DOHH2 (cell line): ENCODE data around the gene APLNR.

Experiments used
- EZH2phosphoT487 ChIP-seq: fragments of 200-600 bp; sonication (generic); IDR thresholded peaks from 2 replicates; pipeline ENCODE4 v1.6.1; 2017; ENCODE audit warnings: borderline replicate concordance, mild to moderate bottlenecking, antibody characterized with exemption, low read length, moderate library complexity, mixed read lengths
- TF ChIP-seq, protein P1 (sequence below): fragments of 200-600 bp; sonication (generic); IDR thresholded peaks from one replicate; pipeline ENCODE4 v1.5.1; 2014; ENCODE audit warnings: antibody characterized with exemption, mild to moderate bottlenecking, low read depth, low read length; ENCODE audit not compliant: poor library complexity, severe bottlenecking

DNA sequence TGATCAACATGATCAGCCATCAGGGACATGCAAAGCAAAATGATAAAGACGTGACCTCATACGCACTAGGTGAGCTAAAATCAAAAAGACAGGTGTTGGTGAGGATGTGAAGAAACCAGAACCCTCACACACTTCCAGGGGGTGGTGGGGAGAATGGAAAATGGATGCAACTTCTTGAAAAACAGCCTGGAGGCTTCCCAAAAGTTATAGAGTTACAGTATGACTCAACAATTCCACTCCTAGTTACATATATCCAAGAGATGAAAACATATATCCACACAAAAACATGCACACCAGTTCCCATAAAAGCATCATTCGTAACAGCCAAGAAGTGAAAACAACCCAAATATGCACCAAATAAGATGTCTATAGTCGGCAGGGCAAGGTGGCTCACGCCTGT is 42.1 kb upstream of the APLNR start:
- TF ChIP-seq, protein P1, sequence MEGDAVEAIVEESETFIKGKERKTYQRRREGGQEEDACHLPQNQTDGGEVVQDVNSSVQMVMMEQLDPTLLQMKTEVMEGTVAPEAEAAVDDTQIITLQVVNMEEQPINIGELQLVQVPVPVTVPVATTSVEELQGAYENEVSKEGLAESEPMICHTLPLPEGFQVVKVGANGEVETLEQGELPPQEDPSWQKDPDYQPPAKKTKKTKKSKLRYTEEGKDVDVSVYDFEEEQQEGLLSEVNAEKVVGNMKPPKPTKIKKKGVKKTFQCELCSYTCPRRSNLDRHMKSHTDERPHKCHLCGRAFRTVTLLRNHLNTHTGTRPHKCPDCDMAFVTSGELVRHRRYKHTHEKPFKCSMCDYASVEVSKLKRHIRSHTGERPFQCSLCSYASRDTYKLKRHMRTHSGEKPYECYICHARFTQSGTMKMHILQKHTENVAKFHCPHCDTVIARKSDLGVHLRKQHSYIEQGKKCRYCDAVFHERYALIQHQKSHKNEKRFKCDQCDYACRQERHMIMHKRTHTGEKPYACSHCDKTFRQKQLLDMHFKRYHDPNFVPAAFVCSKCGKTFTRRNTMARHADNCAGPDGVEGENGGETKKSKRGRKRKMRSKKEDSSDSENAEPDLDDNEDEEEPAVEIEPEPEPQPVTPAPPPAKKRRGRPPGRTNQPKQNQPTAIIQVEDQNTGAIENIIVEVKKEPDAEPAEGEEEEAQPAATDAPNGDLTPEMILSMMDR, result no peak
- no peak for TF ChIP-seq EZH2phosphoT487
